Neutrophil (primary cell): Measurements from ENCODE around the gene BSND.
A peak's percentile ranks its signal among the peaks of the same experiment; 100 is the strongest.

ENCODE experiments used
- H3K27ac ChIP-seq: fragments of 200-600 bp; sonication (generic); 2 replicates; pipeline ENCODE4 v1.5.1; 2016; ENCODE audit warnings: mild to moderate bottlenecking, moderate library complexity
- H3K27me3 ChIP-seq: fragments of 200-600 bp; sonication (generic); 2 replicates; pipeline ENCODE4 v1.6.0; 2016; ENCODE audit warnings: mild to moderate bottlenecking
- H3K36me3 ChIP-seq: fragments of 200-600 bp; sonication (generic); 2 replicates; pipeline ENCODE4 v1.5.1; 2017
- H3K4me1 ChIP-seq, 2 experiments: fragments of 200-600 bp in 1 of 2; sonication (generic) in 1 of 2; 1 replicate in 1 of 2; 2 replicates in 1 of 2; pipeline versions ENCODE4 v1.5.1 to v1.6.1; 2013 to 2016; ENCODE audit warnings: low read depth in 1 of 2, low read length in 1 of 2, mild to moderate bottlenecking in 1 of 2, moderate library complexity in 1 of 2; ENCODE audit not compliant: control insufficient read depth in 1 of 2, insufficient read depth in 1 of 2
- H3K4me3 ChIP-seq, 2 experiments: fragments of 200-600 bp in 1 of 2; sonication (generic) in 1 of 2; 1 replicate in 1 of 2; 2 replicates in 1 of 2; pipeline ENCODE4 v1.5.1; 2013 to 2016; ENCODE audit warnings: low read depth in 1 of 2, low read length in 1 of 2, mild to moderate bottlenecking in 1 of 2, moderate library complexity in 1 of 2
- H3K9me3 ChIP-seq: fragments of 200-600 bp; sonication (generic); 2 replicates; pipeline ENCODE4 v1.5.1; 2016
- CTCF ChIP-seq: fragments of 200-600 bp; sonication (generic); IDR thresholded peaks from 2 replicates; pipeline ENCODE4 v1.5.1; 2016; ENCODE audit warnings: antibody characterized with exemption

The BSND gene

GRCh38 chr1:54952950-54953718, 45.6 kb upstream of the BSND start:
- Histone ChIP-seq H3K27ac (no peak overlapping the region), H3K4me1 (peaks cover 13 to 32% of the 10 kb centered on the region in 2 experiments), H3K27me3 (no peaks in the 10 kb centered on the region), H3K36me3 (no peaks in the 10 kb centered on the region), H3K9me3 (no peaks in the 10 kb centered on the region), H3K4me3 (no peak overlapping the region)
- TF ChIP-seq CTCF, result no peak

- no peaks in the 10 kb centered on the region for H3K36me3 ChIP-seq
- no peak overlapping the region for H3K4me3 ChIP-seq
- peak overlapping the region; percentile 4 for H3K27ac ChIP-seq
- no peaks in the 10 kb centered on the region for H3K27me3 ChIP-seq
- no peaks in the 10 kb centered on the region for H3K9me3 ChIP-seq
- TF ChIP-seq CTCF, result no peak
- peaks cover 7 to 25% of the 10 kb centered on the region in 2 experiments for H3K4me1 ChIP-seq
These were observed 44.9 kb upstream of the BSND start for GRCh38 chr1:54953846-54954245.

GRCh38 chr1:54955359-54955758, 43.4 kb upstream of the BSND start:
- Histone ChIP-seq H3K36me3 (no peaks in the 10 kb centered on the region), H3K27me3 (no peaks in the 10 kb centered on the region), H3K9me3 (no peaks in the 10 kb centered on the region), H3K4me1 (peaks cover 6 to 26% of the 10 kb centered on the region in 2 experiments), H3K27ac (no peak overlapping the region), H3K4me3 (no peak overlapping the region)
- TF ChIP-seq CTCF, result no peak

- H3K9me3 ChIP-seq, result no peaks in the 10 kb centered on the region
These were observed 42.0 kb upstream of the BSND start for GRCh38 chr1:54956726-54957125.

GRCh38 chr1:54959241-54959640, 39.5 kb upstream of the BSND start:
- H3K36me3 ChIP-seq, result no peaks in the 10 kb centered on the region
- H3K4me3 ChIP-seq, result no peak overlapping the region
- no peaks in the 10 kb centered on the region for H3K27me3 ChIP-seq
- H3K9me3 ChIP-seq, result no peaks in the 10 kb centered on the region
- no peak for TF ChIP-seq CTCF
- H3K4me1 ChIP-seq, result peaks cover 0 to 9% of the 10 kb centered on the region in 2 experiments
- no peak overlapping the region for H3K27ac ChIP-seq

More at GRCh38 chr1:54956726-54957125, 42.0 kb upstream of the BSND start:
- Histone ChIP-seq H3K36me3 (no peaks in the 10 kb centered on the region), H3K4me1 (peaks cover 0 to 19% of the 10 kb centered on the region in 2 experiments), H3K27me3 (no peaks in the 10 kb centered on the region), H3K4me3 (no peak overlapping the region), H3K27ac (no peak overlapping the region)
- TF ChIP-seq CTCF, result no peak
